HL-60 (cell line): Measurements from ENCODE around the gene KLF15.
A peak's percentile ranks its signal among the peaks of the same experiment; 100 is the strongest.

Experiments
- DNase-seq, 2 experiments: peaks; one replicate each; pipeline ENCODE4 v3.0.0-alpha.2; 2010 to 2020; ENCODE audit warnings: low read depth in 1 of 2, low spot score in 1 of 2
- H3K27ac ChIP-seq: fragments of 250-450 bp; sonication (Bioruptor Pico); replicated peaks from 2 replicates; pipeline ENCODE4 v1.5.1; 2020; ENCODE audit warnings: mild to moderate bottlenecking, moderate library complexity
- H3K27me3 ChIP-seq: fragments of 250-450 bp; sonication (Bioruptor Pico); 2 replicates; pipeline ENCODE4 v1.5.1; 2021; ENCODE audit warnings: mild to moderate bottlenecking, moderate library complexity; ENCODE audit not compliant: insufficient read depth, poor library complexity, severe bottlenecking
- H3K4me3 ChIP-seq: replicated peaks from 2 replicates; pipeline ENCODE4 v1.5.1; 2011; ENCODE audit warnings: mild to moderate bottlenecking, control low read depth, low read length; ENCODE audit not compliant: insufficient read depth
- CTCF ChIP-seq: IDR thresholded peaks from one replicate; pipeline ENCODE4 v1.5.1; 2011; ENCODE audit warnings: low read length, control low read depth, inconsistent platforms; ENCODE audit not compliant: insufficient read depth
- GABPA ChIP-seq: IDR thresholded peaks from 2 replicates; pipeline ENCODE4 v1.6.1; 2012; ENCODE audit warnings: low read depth
- POLR2AphosphoS5 ChIP-seq: IDR thresholded peaks from 2 replicates; pipeline ENCODE4 v1.6.1; 2012; ENCODE audit warnings: low read depth
- REST ChIP-seq: IDR thresholded peaks from 2 replicates; pipeline ENCODE4 v1.6.1; 2012; ENCODE audit warnings: low read depth; ENCODE audit not compliant: insufficient replicate concordance
- SPI1 ChIP-seq: IDR thresholded peaks from 2 replicates; pipeline ENCODE4 v1.6.1; 2012; ENCODE audit warnings: low read depth, mild to moderate bottlenecking, borderline replicate concordance

KLF15 gene

GRCh38 chr3:126352476-126353454 lies 4.4 kb downstream of the KLF15 start:
- H3K27me3 ChIP-seq, result peaks cover 20% of the 10 kb centered on the region
- H3K4me3 ChIP-seq, result no peak overlapping the region
- no peak overlapping the region for H3K27ac ChIP-seq
- TF ChIP-seq POLR2AphosphoS5 (no peak), SPI1 (no peak), REST (no peak), CTCF (no peak), GABPA (no peak)
- peak in 1 of 2 experiments; percentile 58 for DNase-seq

GRCh38 chr3:126351771-126352475 lies 5.3 kb downstream of the KLF15 start:
- DNase-seq, result no peak
- Histone ChIP-seq H3K27ac (no peak overlapping the region), H3K27me3 (peaks cover 18% of the 10 kb centered on the region), H3K4me3 (no peak overlapping the region)
- TF ChIP-seq POLR2AphosphoS5, result no peak

- Histone ChIP-seq H3K4me3 (no peak overlapping the region), H3K27ac (no peak overlapping the region), H3K27me3 (peaks cover 13% of the 10 kb centered on the region)
- no peak for DNase-seq
- no peak for TF ChIP-seq SPI1
Measured at GRCh38 chr3:126351086-126351770, 6.0 kb downstream of the KLF15 start.

- DNase-seq, result no peak
- no peak overlapping the region for H3K27ac ChIP-seq
Measured at GRCh38 chr3:126350502-126351085, 6.6 kb downstream of the KLF15 start.

More at GRCh38 chr3:126350502-126351085, 6.6 kb downstream of the KLF15 start:
- Histone ChIP-seq H3K4me3 (no peak overlapping the region), H3K27me3 (peaks cover 7% of the 10 kb centered on the region)
- TF ChIP-seq REST, result no peak
- no peak for TF ChIP-seq SPI1
- TF ChIP-seq CTCF, result no peak
- no peak for TF ChIP-seq GABPA
- TF ChIP-seq POLR2AphosphoS5, result no peak
